CMK (cell line): Measurements from ENCODE around the gene MLLT1.

ENCODE experiments used
- DNase-seq: peaks from one replicate; pipeline ENCODE4 v3.0.0-alpha.2; 2010; ENCODE audit warnings: low read depth

MLLT1 gene

DNA sequence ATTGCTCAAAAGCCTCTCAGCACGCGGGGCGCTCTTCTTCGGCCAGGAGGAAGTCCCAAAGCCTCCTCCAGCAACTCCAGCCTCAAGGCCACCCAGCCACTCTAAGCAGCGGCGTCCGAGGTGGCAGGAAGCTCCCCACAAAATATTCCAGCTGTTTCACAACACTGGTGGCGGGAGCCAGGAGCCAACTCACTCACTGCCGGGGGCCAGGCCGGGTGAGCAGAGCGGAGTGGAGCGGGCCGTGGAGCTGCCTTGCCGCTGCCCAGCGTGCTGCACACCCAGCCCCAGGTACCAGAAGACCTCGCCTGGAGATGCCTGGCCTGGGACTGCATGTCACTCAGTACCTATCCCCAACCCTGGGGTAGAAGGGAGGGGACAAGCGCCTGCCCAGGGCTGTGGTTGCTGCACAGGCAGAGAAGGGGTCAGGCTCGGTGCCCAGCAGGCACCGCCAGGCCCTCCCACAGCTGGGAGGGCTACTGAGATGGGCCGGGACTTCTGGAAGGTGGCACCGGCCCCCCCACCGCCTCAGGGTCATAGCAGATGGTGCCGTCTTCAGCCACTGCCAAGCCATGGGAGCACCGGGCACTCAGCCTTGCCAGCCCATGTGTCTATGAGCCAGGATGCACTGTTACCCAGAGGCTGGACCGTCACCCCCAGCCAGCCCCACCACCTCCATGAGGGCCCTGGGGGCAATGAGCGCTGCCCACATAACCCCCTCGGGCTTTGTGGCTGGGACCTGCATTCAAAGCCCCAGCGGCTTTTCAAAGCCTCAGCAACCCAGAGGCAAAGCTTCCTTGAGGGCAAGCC lies 59.2 kb downstream of the MLLT1 start:
- no peak for DNase-seq

DNA sequence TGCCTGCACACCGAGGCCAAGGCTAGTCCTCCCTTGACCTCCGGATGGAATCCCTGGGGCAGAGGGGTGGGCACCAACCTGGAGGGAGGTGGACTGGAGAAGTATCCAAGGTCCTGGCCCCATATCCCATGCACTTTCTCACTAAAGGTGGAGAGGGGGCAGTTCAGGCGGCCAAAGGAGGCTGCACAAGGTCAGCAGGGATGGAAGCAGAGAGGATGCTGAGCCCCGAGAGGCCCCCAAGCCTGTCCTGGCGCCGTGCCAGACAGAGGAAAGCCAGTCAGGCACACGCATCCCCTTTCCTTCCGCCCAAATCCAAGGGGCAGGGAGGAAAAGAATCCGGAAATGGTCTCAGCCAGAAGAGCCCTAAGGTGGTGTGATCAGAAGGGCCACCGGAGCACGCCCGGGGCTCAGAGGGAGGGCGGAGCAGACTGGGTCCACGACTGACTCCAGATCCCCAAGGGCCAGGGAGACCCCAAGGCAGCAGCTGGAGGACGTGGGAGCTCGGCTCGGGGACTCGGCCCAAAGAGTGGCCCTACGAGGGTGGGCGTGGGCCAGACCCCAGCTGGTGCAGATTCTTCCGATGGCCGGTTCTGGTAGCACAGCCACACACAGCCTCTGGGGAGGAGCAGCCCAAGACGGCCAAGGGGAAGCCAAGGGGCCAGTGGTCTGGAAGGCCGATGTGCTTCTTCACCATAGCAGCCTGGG lies 60.0 kb downstream of the MLLT1 start:
- DNase-seq: no peak

DNA sequence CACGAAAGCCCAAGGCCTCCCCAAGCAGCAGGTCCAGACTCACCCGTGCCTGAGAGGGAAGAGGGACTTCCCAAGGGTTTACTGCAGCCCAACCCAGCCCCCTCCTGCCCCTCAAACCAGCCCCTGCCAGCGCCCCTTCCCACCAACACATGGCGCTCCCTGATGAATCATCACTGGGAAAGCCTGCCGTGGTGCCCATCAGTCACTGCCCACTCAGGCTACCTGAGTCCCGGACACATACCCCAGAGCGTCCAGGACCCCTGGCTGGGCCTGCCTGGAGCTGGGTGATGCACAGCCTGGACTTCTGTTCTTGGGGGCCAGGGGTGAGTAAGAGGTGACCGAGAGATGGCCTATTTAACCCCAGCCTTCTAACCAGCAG lies 60.6 kb downstream of the MLLT1 start:
- DNase-seq: no peak

DNA sequence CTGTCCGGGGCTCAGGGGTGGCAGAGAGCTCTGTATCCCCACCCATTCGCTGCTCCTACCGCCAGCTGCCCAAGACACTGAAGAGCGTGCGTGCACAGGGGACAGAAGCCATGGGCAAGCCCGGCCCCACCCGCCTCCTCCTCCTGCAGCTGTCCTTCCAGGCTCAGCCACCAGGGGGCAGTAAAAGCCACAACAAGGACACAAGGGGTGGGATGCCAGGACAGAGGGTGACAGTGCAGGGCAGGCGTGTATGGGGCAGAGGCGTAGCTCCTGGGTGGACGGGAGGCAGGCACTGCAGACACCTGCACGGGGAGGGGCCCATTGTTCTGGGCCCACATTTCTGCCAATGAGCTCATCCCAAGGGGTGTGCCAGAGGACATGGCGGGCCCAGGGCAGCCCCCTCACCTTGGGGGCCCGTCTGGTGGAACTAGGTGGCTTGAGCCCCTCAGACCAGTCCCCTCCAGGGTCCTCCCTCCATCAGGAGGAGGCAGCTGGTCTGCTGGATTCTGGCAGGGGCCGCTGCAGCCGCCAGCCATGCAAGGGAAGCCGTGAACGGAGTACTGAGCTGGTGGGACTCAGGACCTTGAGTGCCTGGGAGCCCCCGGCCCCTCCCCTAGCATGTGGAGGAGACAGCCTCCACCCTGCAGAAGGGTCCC lies 61.2 kb downstream of the MLLT1 start:
- DNase-seq: peak; percentile 53

DNA sequence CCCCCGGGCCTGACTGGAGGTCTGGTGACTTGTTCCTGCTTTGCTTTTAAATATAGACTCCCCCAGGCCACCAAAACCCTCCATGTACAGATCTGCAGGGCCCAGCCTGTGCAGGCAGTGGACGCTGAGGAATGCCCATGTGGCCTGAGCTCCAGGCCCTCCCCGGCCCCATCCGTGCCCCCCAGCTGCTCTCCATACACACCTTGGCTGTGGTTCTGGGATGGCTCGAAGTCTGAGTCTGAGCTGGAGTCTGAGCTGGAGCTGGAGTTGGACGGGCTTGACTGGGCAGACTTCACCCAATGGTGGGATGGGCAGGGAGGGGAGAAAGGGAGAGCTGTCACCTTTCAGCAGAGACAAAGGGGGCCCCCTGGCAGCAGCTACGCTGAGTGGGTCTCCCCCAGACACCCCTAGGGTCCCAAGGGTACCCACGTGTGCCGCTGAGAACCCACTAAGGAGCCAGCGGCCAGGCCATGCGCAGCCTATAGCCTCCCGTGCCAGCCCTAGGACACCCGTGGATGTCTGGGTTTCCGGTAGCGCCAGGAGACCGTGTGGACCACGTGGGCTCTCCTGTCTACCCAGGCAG lies 61.9 kb downstream of the MLLT1 start:
- no peak for DNase-seq

DNA sequence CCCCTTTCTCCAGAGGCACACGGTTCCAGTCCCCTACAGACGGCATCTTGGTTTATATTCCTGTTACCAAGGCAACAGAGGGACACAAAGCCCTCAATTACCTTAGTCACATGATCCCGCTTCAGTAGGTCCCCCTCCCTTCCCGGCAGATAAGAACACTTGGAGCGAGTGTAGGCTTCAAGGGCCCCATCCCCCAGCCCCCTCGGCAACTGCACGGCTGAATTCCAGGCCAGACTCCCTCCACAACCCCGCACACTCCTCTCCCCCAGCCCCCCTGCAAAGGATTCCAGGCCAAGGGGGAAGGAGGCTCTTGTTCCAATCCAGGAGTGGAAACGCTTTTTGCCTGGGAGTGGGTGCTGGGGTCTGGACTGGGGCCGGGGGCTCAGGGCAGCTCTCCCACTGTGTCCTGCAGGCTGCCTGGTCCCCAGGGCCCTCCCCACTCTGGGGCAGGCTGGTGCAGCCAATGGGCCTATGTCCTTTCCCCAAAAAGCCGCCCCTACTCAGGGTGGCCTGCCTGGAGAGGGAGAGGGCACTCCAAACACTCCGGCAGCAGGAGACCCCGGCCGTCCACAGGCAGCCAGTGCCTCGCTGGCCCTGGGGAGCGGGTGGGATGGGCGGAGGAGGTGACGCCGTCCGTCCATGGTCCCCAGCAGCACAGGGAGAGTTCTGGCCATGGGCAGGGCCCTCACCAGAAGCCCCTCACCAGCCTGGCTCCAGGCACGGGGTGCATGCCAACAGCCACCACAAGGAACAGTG lies 62.6 kb downstream of the MLLT1 start:
- DNase-seq: no peak

DNA sequence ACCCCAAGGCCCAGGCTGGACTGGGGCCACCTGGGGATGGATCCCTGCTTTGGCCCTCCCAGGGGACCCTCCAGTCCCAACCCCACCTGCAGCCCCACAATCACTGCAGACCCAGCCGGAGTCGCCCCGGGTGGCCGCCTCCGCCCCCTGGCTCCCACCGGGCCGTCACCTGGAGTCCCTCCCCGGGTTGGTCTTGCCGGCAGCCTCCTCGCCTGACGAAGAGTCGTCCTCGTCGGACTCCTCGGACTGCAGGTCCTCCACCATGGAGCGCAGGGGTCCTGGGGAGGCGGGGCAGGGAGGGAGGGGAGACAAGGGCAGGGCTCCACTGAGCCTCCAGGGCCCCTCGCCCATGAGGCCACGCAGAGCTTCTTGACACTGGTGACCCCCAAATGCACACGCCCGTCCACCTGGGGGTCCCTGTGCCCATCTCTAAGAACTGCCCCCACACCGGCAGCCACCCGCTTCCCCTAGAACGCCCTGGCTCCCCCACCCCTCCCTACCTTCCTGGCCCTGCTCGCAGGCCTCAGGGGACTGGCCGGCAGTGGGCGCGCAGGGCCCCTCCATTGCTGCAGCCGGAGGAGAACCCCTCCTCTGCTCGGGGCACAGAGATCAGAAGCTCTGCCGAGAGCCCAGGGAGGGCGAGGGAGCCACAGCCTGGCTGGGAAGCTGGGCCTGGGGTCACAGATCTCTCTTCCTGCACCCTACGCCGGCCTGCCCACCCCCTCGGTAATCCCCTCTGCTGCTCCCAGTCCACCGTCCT lies 63.4 kb downstream of the MLLT1 start:
- no peak for DNase-seq

DNA sequence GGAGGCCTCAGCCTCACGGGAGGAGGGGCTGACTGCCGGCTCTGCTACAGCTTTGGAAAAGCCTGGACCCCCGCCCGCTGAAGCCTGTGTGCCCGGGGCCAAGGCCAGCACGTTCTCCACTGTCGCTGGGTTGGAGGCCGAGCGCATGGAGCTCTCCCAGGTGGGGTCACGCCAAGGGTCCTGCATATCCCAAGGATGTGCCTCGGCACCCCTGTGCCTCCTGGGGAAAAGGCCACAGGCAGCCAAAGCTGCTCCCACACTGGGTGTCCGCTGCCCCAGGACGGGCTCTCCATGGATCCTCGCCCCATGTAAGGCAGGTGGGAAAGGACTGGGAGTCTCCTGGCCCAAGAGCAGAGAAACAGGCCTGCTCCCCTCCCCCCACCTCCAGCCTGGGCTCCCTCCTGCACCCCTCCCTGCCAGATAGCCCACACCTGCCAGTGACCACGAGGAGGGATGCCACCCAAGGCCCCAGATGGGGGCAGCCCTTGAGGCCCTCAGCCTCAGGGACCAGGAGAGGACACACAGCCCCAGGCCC lies 64.0 kb downstream of the MLLT1 start:
- no peak for DNase-seq

DNA sequence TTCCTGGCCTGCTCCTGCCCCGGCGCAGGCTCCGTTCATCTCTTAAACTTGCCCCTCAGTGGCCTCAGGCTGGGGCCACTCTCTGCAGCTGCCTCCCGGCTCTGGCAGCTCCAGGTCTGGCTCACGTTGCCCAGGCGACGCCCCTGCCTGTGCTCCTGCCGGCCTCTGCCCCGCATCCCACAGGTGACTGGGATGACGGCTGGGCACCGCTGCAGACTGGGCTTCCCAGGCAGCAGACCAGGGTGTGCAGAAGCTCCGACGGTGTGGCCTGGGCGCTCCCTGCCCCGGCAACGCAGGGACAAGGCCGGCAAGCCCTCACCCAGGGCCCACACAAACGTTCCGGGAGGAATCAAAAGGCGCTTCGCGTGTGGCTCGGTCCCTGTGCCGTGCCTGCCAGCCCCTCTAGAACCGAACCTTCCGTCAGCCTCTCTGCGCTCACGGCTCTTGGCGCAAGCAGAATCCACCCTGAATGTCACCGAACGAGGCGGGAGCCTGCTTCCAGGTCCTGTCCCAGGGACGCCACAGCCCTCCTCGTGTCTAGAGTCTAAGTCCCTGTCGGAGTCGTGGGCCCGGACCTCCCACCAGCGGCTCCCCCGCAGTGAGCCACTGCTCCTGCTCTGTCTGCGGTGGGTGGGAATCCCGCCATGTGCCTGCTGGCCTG lies 64.8 kb downstream of the MLLT1 start:
- DNase-seq: no peak

DNA sequence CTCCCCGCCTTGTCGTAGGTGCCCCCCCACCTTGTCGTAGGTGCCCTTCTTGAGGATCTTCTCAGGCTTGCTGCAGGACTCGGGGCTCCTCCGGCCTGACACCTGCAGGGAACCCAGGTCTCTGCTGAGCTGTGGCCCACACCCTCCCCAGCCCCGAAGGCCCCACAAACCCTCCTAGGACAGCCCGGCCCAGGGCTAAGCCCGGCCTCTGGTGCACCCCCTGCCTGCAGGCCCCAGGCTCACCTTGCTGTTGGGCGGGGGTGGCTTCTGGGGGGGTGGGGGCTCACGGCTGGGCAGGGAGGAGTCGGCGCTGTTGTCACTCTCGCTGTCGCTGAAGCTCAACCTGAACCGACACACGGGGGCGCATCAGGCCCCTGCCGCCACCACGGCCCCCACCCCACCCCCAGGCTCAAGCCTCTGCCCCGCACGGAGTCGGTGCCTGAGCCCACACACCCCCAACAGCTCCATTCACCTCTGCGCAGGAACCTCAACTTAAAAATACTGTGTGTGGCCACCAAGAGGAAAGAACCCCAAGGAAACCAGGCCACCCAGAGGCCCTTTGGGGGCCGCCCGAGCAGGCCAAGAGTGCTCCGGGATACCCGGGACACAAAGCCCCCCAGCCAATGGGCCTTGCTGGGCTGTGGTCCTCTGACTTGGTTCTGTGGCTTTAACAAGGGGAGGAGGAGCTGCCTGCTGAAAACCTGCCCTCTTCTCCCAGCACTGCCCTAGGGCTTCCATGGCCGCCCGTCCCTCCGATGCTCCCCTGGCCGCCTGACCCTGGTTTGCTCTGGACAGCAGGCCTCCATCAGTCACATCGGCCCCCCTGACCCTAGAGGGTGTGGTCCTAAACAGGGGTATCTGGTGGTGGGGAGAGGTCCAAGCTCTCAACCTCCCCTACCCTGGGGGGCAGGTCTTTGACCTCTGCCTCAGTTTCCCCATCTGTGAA lies 65.8 kb downstream of the MLLT1 start:
- no peak for DNase-seq

DNA sequence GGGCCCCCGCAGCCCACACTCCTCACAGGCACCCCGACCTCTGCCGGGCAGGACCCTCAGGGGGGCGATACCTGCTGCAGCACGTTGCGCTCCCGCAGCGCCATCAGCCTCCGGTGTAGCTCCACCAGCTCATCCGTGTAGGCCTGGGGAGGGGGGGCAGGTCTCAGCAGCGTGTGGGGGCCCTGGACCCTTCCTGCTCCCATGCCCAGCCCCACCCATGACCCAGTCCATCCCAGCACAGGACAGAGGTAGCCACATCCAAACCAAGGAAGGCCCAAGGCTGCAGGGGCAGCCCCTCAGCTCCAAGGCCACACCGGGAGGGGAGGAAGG lies 66.5 kb downstream of the MLLT1 start:
- DNase-seq: no peak

DNA sequence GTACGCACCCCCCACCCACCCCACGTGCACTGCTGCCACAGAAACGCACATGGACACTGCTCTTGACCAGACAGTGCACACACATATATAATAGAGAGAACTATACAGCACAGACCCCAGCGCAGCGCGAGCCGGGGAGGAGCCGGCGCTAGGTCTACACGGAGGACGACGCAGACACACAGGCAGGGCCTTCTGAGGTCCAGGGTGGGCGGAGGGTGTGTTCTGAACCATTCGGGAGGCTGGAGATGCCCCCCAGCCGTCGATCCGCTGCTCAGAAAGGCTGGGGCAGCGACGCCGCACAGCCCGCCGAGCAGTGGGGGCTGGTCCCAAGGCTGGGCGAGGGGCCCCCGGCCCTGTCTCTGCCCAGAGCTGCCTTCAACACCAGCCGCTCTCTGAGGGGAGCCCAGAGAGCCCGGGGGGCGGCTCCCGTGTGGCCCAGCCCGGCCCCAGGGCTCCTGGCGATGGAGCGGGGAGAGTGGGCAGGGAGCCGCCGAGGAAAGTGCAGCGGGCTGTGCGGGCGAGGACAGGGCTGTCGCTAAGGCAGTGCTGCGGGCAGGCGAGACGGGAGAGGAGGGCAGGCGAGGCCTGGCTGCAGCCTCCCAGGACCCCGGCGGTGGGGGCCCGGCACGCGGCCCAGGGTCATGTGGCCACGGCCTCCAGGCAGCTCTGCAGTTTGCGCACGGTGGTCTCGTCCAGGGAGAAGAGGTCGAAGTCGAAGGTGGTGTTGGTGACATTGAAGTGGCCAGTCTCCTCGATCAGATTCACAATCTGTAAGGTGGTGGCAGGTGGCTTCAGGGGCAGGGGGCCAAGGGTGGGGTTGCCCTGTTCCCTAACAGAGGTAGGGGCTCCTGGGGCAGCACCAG lies 67.1 kb downstream of the MLLT1 start:
- no peak for DNase-seq

DNA sequence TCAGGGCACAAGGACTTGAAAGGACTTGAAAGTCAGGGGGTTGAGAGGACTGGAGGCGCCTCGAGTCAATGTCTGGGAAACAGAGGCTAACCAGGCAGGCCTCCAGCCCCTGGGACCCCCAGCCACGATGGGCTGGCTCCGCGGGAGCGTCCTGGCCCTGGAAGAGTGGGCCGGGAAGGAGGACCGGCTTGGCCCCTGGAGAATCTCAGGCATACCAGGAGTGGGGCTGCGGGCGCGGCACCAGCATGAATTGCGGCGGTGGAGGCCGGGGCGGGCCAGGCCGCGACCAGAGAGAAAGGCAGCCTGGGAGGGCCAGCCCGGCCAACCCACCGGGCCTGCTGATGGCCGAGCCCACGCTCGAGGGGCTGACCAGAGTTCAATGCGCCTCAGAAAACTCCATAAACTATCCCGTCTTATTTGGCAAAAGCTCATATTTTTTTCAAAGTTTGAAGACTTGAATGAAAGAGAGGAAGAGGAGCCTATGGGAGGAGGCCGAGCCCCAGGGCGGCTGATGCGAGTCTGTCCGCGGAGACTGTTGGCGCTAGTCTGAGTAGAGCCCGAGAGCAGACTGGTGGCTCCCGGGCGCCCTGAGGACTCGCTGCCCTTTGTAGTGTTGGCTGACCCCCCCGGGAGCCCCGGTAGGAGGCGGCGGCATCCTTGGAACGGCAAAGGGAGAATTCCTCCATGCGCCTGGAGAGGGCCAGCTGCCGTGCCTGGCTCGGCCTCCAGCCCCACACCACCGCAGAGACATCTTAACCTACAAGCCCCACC lies 68.0 kb downstream of the MLLT1 start:
- DNase-seq: no peak

DNA sequence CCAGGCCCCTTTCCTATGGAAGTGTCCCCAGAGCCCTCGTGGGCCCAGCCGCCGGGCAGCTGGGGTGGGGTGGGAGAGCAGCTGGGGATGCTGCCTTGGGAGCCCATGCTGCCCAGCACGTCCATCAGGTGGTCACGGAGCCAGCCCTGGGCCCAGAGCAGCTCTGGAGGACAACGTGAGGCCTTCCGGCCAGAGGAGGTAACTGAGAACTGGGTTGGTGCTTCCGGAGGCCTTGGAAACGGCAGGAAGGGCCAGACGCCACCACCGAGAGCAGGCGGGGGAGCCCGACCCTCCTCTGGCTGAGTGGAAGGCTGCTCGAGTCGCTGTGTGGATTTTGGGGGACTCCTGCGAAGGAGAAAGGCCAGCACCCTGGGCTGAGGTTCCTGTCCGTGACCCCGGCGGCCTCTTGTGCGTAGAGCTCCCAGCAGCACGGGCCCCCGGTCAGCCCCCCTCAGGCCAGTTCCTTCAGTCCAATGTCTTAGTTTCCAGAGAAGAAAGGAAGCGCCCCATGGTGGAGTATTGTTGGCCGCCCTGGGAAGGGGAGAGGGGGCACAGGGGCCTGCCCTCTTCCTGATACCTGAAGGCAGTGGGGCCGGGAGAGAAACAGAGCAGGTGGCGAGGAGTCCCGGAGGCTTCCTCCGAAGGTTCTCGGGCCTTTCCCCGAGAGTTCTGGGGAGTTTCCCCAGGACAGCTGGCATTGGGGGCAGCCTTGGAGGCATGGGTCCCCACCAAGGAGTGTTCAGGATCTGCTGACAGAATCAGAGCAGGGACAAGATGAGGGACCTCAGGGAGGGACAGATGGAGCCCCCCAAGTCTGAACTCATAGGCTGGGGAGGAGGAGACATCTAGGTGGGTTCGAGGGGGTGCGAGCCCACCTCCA lies 68.8 kb downstream of the MLLT1 start:
- DNase-seq: no peak

DNA sequence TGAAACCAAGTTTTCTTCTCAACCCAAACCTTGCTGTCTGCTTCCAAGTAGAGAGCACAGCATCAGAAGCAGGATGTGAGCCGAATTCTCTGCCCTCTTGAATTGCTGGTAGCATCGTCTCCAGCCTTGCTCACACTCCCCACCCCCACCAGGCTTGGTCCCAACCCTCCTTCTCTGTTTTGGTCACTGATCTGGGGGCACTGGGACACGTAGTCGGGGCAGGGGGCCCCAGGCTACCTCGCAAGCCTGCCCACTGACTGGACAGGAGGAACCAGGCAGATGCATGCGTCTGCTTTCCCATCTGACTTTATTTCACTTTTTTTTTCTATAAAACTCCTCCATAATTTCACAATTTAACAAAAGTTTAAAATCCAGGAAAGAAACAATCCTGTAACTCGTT lies 69.7 kb downstream of the MLLT1 start:
- DNase-seq: no peak

DNA sequence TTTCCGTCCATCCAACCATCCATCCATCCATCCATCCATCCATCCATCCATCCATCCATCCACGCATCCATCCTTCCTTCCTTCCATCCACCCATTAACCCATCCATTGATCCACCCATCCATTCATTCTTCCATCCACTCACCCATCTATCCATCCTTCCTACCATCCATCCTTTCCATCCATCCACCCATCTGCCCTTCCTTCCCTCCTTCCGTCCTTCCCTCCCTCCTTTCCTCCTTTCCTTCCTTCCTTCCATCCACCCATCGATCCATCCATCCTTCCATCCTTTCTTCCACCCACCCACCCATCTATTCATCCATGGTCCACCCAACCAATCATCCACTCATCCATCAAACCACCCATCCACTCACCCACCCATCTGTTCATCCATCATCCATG lies 70.1 kb downstream of the MLLT1 start:
- no peak for DNase-seq

DNA sequence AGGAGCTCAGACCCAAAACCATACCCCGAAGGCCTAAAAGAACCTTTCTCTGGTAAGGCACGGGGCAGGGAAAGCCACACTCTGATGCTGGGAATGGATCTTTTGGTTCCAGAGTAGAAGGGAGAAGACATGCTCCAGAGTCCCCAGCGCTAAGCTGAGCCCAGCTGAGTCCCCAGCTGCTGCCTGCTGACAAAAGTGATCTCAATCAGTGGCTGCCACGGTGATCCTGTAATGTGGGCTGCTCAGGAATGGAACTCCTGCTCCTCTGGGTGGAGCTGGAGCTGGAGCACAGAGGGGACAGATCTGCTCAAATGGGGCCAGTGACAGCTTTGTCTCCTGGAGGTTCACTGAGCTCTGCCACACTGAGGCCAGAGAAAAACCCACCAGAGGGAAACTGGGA lies 70.5 kb downstream of the MLLT1 start:
- no peak for DNase-seq
